Nephron progenitor cell (in vitro differentiated cells): ENCODE data around the gene DNAAF5.

ENCODE experiments used
- DNase-seq: peaks from one replicate; pipeline ENCODE4 v3.0.0; 2021
- H3K27ac Mint-ChIP-seq: 2 replicates; pipeline ENCODE4 v1.8.0; 2021; ENCODE audit warnings: mild to moderate bottlenecking, moderate library complexity, mixed read lengths
- H3K27me3 Mint-ChIP-seq: 2 replicates; pipeline ENCODE4 v1.8.0; 2021; ENCODE audit warnings: mild to moderate bottlenecking, low read depth, mixed read lengths; ENCODE audit not compliant: poor library complexity
- H3K36me3 Mint-ChIP-seq: 2 replicates; pipeline ENCODE4 v1.8.0; 2021; ENCODE audit warnings: low read depth, mixed read lengths
- H3K4me1 Mint-ChIP-seq: 2 replicates; pipeline ENCODE4 v1.8.0; 2021; ENCODE audit warnings: mixed read lengths
- H3K4me3 Mint-ChIP-seq: 2 replicates; pipeline ENCODE4 v1.8.0; 2021; ENCODE audit warnings: mild to moderate bottlenecking, moderate library complexity, mixed read lengths
- H3K9me3 Mint-ChIP-seq: 2 replicates; pipeline ENCODE4 v1.8.0; 2021; ENCODE audit warnings: mild to moderate bottlenecking, moderate library complexity, mixed read lengths
- TF ChIP-seq, protein P1 (sequence below): fragments of 200-600 bp; sonication (generic); IDR thresholded peaks from 2 replicates; pipeline ENCODE4 v1.5.0; 2021; ENCODE audit warnings: antibody characterized with exemption

DNAAF5 gene

GRCh38 chr7:759569-759968 is 33.1 kb downstream of the DNAAF5 start:
- peaks cover 56% of the 10 kb centered on the region for H3K36me3 Mint-ChIP-seq
- H3K9me3 Mint-ChIP-seq, result no peaks in the 10 kb centered on the region
- DNase-seq, result no peak
- H3K27me3 Mint-ChIP-seq, result no peaks in the 10 kb centered on the region
- peak overlapping the region; percentile 30 for H3K27ac Mint-ChIP-seq
- H3K4me1 Mint-ChIP-seq, result peaks cover 23% of the 10 kb centered on the region
- H3K4me3 Mint-ChIP-seq, result no peak overlapping the region
- TF ChIP-seq, protein P1, sequence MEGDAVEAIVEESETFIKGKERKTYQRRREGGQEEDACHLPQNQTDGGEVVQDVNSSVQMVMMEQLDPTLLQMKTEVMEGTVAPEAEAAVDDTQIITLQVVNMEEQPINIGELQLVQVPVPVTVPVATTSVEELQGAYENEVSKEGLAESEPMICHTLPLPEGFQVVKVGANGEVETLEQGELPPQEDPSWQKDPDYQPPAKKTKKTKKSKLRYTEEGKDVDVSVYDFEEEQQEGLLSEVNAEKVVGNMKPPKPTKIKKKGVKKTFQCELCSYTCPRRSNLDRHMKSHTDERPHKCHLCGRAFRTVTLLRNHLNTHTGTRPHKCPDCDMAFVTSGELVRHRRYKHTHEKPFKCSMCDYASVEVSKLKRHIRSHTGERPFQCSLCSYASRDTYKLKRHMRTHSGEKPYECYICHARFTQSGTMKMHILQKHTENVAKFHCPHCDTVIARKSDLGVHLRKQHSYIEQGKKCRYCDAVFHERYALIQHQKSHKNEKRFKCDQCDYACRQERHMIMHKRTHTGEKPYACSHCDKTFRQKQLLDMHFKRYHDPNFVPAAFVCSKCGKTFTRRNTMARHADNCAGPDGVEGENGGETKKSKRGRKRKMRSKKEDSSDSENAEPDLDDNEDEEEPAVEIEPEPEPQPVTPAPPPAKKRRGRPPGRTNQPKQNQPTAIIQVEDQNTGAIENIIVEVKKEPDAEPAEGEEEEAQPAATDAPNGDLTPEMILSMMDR, result no peak

- Mint-ChIP-seq H3K27ac (peak overlapping the region; percentile 30), H3K4me3 (no peak overlapping the region), H3K27me3 (no peaks in the 10 kb centered on the region), H3K9me3 (no peaks in the 10 kb centered on the region), H3K36me3 (peaks cover 53% of the 10 kb centered on the region), H3K4me1 (peaks cover 23% of the 10 kb centered on the region)
- TF ChIP-seq, protein P1, result no peak
- DNase-seq, result no peak
These were observed 33.5 kb downstream of the DNAAF5 start for GRCh38 chr7:760006-760405.

GRCh38 chr7:761101-761500 is 34.6 kb downstream of the DNAAF5 start:
- peaks cover 27% of the 10 kb centered on the region for H3K4me1 Mint-ChIP-seq
- peaks cover 53% of the 10 kb centered on the region for H3K36me3 Mint-ChIP-seq

DNA sequence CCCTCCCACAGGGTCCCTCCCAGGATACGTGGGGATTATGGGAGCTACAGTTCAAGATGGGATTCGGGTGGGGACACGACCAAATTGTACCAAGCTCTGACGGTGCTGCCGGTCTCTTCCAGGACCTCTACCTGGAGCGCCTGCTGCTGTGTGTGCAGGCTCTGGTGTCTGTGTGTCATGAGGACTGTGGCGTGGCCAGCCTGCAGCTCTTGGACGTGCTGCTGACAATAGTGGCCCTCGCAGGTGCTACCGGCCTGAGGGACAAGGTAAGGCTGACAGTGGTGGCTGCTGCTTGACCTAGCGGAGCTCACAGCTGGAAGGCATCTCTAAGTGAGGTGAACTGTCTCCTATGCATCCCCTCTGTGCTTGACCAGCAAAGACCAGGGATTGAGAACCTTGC is 35.1 kb downstream of the DNAAF5 start:
- no peak for DNase-seq
- no peak overlapping the region for H3K27ac Mint-ChIP-seq
- no peak overlapping the region for H3K4me3 Mint-ChIP-seq
- H3K4me1 Mint-ChIP-seq, result peaks cover 27% of the 10 kb centered on the region
- TF ChIP-seq, protein P1, result no peak
- H3K36me3 Mint-ChIP-seq, result peaks cover 56% of the 10 kb centered on the region
- peaks cover 3% of the 10 kb centered on the region for H3K27me3 Mint-ChIP-seq
- no peaks in the 10 kb centered on the region for H3K9me3 Mint-ChIP-seq

More at GRCh38 chr7:761101-761500, 34.6 kb downstream of the DNAAF5 start:
- no peak overlapping the region for H3K4me3 Mint-ChIP-seq
- no peak overlapping the region for H3K27ac Mint-ChIP-seq
- no peaks in the 10 kb centered on the region for H3K9me3 Mint-ChIP-seq
- peaks cover 3% of the 10 kb centered on the region for H3K27me3 Mint-ChIP-seq
- DNase-seq, result no peak
- TF ChIP-seq, protein P1, result no peak

DNA sequence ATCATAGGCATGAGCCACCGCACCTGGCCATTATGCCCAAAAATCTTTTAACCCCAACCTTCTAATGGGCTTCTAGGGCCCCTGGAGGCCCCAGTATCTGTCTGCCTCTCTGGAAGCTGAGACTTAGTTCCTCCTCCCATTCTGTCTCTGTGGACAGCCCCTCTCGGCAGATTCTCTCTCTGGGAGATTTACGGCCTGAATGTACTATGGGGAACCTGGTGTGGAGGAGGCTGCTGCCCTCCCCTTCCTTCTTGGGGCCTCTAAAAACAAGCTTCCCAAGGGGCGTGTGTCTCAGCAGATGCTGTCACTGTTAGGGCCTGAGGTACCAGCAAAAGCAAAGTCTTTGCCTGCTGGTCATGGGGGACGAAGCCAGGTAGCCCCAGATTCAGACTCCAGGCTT is 36.4 kb downstream of the DNAAF5 start:
- Mint-ChIP-seq H3K27me3 (peaks cover 3% of the 10 kb centered on the region), H3K4me3 (peak overlapping the region; percentile 40), H3K9me3 (no peaks in the 10 kb centered on the region), H3K27ac (no peak overlapping the region), H3K36me3 (peaks cover 64% of the 10 kb centered on the region), H3K4me1 (peaks cover 33% of the 10 kb centered on the region)
- TF ChIP-seq, protein P1, result no peak
- peak; percentile 43 for DNase-seq

- TF ChIP-seq, protein P1, result no peak
- Mint-ChIP-seq H3K27me3 (peaks cover 3% of the 10 kb centered on the region), H3K27ac (no peak overlapping the region), H3K36me3 (peaks cover 62% of the 10 kb centered on the region), H3K4me3 (no peak overlapping the region), H3K4me1 (peaks cover 33% of the 10 kb centered on the region), H3K9me3 (no peaks in the 10 kb centered on the region)
- no peak for DNase-seq
These were observed 37.3 kb downstream of the DNAAF5 start for GRCh38 chr7:763762-764161.
